Measurements from ENCODE around the gene EIF4A3.

- TF ChIP-seq CTCF (IDR thresholded peaks at IDR 0.05; ENCODE audit: poor library complexity) (no peak), EZH2phosphoT487 (IDR thresholded peaks at IDR 0.05; ENCODE audit: low read depth, severe bottlenecking, unreplicated experiment) (no peak), EZH2 (IDR thresholded peaks at IDR 0.05; ENCODE audit: borderline replicate concordance) (no peak)
Observed at GRCh38 chr17:80153004-80153403, 6.1 kb upstream of the EIF4A3 start.

All from hepatocyte (in vitro differentiated cells).